GM21528 (cell line): Measurements from ENCODE around the gene CRIP1.

Source experiments
- ATAC-seq: cut with Tn5 transposase; IDR thresholded peaks from one replicate; pipeline ENCODE4 v1.9.1; 2021; ENCODE audit warnings: mild to moderate bottlenecking, moderate library complexity; ENCODE audit not compliant: unreplicated experiment, low FRiP score

The CRIP1 gene

GRCh38 chr14:105450864-105451720 lies 35.6 kb upstream of the CRIP1 start:
- ATAC-seq: no peak

DNA sequence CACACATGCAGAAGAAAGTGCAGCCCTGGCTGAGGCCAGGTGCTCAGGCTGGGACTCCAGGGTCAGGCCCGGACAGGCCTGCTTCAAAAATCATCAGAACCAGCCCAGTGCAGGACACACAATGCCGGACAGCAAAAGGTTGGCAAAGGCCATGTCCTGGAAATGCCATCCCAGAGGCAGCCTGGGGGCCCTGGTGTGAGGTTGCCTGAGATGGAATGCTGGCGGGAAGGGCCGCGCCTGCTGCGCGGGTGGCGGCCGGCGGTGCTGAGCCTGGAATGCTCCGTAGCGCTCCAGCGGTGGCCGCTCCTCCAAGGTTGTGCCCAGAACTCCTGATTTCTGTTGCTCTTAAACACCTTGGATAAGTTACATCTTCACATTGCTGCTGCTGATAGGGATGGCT lies 33.7 kb upstream of the CRIP1 start:
- no peak for ATAC-seq

- ATAC-seq: no peak
Observed at GRCh38 chr14:105453847-105454246, 32.8 kb upstream of the CRIP1 start.

DNA sequence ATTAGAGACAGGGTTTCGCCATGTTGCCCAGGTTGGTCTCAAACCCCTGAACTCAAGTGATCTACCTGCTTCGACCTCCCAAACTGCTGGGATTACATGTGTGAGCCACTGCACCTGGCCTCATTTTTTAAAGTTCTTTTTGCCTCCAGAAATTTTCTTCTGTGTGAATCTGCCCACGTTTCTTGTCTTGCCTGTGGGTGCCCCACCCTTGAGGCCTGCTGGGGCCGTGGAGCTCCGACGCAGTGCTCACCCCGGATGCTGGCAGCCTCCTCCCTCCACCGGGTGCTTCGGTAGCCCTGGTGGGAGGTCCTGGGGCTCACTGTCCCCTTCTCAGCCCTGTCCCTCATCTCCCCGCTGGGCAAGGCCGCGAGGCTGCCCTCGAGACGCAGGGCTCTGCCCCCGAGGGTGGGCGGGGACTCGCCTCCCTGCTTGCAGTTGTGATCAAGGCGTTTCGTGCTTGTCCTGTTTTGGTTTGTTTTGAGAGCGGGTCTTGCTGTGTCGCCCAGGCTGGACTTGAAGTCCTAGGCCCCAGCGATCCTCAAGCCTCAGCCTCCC lies 31.5 kb upstream of the CRIP1 start:
- no peak for ATAC-seq

DNA sequence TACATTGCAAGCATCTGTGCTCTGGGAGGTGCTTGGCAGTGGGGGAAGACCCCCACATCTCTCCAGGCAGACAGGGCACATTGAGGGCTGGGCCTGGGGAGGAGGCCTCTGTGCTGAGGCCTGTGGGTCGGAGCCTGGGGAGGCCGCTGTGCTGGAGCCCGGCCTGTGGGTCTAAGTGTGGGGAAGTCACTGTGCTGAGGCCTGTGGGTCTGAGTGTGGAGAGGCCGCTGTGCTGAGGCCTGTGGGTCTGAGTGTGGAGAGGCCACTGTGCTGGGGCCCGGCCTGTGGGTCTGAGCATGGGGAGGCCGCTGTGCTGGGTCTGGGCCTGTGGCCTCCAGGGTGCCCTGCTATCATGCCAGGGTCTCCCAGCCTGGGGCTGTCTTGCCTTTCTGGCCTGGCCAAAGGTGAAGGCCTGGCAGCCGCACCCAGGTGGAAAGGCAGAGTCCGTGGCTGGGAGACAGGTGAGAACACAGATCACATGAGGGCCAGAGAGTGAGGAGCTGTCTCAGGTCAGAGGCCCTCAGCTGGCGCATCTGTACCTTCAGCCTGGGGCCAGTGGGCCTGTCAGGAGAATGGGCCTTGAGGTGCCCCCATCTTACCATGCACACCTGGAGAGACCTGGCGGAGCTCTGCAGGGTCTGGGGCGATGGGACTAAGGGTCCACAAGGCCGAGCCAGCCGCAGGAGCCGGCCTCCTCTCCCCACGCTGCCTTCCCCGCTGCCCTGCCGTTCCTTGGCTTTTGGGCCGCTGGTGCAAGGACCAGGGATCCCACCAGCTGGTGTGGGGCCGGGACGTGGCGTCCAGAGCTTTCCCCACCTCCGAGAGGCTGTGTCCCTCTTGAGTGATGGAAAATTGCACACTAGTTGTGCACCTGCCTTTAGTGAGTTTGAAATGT lies 30.7 kb upstream of the CRIP1 start:
- no peak for ATAC-seq

GRCh38 chr14:105456736-105457617 lies 29.7 kb upstream of the CRIP1 start:
- no peak for ATAC-seq

DNA sequence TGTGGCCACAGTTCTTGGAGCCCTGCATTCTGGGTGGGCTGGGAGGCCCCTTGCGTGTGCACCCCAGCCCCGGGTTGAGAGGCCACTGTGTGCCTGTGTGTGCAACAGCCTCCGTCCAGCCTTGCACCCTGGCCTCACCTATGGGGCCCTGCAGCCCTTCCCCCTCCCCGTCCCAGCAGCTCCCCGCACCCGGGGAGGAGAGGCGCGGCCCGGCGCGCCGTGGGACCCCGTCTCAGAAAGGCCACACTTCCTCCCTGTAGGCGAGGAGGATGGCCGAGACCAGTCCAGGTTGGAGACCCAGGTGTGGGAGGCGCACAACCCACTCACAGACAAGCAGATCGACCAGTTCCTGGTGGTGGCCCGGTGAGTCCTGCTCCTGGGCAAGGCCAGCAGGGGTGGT lies 28.7 kb upstream of the CRIP1 start:
- ATAC-seq: no peak

DNA sequence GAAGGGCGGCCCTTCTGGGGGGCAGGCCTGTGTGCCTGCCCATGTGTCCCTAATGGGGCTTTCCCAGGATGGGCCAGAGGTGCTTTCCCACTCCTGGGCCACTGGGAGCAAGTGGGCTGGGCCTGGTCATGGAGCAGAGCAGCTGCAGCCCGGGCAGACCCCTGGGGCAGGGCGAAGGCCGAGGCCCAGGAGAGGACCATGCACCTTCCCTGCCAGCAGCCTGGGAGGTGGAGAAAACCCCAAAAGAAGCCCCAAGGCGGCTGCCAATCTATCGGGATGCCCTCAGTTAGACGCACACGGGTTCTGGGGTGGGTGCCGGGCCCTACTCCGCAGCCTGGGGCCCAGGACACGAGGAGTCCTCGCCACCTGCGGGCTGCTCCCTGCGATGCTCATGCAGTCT lies 28.1 kb upstream of the CRIP1 start:
- ATAC-seq: no peak

DNA sequence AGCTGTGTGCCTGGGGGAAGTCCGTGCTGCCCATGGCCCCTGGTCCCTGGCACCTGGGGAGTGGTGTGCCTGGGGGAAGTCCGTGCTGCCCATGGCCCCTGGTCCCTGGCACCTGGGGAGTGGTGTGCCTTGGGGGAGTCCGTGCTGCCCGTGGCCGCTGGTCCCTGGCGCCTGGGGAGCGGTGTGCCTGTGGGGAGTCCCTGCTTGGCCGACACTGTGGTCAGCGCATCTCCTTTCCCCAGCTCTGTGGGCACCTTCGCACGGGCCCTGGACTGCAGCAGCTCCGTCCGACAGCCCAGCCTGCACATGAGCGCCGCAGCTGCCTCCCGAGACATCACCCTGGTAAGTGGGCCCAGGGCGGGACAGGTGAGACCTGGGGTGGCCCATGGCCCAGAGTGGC lies 26.6 kb upstream of the CRIP1 start:
- ATAC-seq: no peak

DNA sequence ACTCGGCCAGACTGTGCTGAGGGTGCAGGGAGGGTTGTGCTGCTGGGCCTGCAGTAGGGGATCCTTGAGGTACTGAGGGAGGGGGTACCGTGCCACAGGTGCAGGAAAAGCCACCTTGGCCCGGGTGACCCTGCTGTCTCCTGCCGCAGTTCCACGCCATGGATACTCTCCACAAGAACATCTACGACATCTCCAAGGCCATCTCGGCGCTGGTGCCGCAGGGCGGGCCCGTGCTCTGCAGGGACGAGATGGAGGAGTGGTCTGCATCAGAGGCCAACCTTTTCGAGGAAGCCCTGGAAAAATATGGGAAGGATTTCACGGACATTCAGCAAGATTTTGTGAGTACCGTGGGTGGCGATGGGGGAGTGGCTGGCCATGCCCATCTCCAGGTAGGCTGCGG lies 26.1 kb upstream of the CRIP1 start:
- no peak for ATAC-seq

- ATAC-seq: no peak
Observed at GRCh38 chr14:105461903-105462302, 24.8 kb upstream of the CRIP1 start.

DNA sequence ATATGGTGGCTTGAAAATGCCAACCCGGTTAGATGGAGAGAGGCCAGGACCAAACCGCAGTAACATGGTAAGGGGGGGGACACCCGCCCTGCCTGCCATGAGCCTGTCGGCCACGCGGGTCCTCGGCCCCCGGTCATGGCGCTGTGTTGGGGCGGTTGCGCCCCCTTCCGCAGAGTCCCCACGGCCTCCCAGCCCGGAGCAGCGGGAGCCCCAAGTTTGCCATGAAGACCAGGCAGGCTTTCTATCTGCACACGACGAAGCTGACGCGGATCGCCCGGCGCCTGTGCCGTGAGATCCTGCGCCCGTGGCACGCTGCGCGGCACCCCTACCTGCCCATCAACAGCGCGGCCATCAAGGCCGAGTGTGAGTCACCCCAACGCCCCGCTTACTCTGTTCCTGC lies 22.2 kb upstream of the CRIP1 start:
- no peak for ATAC-seq

GRCh38 chr14:105465209-105466031 lies 21.3 kb upstream of the CRIP1 start:
- ATAC-seq: no peak

GRCh38 chr14:105466531-105467248 lies 20.0 kb upstream of the CRIP1 start:
- ATAC-seq: no peak

GRCh38 chr14:105467249-105467941 lies 19.3 kb upstream of the CRIP1 start:
- ATAC-seq: no peak

DNA sequence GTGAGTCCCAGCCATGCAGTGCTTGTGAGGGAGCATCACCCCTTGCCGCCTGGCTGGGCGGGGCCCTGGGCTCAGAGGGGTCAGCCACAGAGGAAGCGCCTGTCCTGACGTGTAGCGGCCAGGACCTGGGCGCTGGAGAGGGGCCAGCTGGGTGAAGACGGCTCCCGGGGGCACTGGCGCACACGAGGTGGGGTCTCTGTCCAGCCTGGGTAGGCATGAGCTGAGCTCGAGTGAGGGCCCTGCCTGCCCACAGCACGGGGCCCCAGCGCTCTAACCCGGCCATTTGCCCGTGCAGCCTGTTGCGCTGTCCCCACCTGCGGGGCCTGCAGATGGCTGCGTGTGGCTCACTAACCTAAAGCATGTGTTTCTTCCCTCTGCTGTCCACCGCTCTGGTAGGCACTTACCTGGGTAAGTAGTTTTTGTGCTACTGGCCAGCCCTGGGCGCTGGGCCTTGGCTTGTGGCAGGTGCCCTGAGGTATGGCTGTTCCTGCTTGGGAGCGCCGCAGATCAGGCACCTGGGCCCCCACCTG lies 18.7 kb upstream of the CRIP1 start:
- ATAC-seq: no peak

DNA sequence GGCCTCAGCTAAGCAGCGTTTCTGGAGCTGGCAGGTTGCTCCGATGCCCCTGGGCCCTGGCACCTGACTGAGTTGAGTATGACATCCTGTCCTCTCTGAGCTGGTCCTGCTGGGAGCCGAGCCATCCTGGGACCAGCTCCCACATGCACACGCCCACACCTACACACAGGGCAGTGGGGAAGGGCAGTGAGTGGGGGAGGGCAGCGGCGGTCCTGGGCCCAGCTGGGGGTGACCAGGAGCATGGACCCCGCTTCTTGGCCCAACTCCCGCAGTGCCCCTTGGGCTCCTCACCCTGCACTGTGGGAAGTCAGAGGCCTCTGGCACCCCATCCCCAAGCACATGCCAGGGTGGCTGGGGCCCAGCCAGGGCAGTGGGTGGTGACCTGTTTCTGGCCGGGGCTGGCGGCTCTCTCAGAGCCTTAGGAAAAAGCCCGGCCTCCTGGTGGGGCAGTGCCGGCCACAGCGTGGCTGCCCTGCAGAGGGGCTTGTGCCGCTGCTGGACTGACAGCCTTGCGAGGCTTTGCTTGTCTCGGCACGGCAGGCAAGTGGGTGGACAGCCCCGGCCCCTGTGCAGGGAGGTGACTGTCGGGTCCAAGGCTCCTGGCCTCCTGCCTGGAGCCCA lies 18.0 kb upstream of the CRIP1 start:
- no peak for ATAC-seq
